K562 (cell line): ENCODE measurements around the gene CCDC152. TPM values are rescaled to one million over a fixed set of nuclear protein-coding genes. Genes with fewer than 3 reads are reported as not detected.

Experiments
- ATAC-seq: fragments of 200-7000 bp; cut with Tn5 transposase; 3 replicates; pipeline ENCODE4 v1.9.1; 2020; ENCODE audit warnings: moderate library complexity
- BruUV-seq: library from RNA; stranded (reverse); fragments of 400-500 nt; replicated peaks from 2 replicates; lab custom pipeline; 2021; lab: Mats Ljungman, UMichigan
- CTCF ChIA-PET: fragments of 300-600 bp; formaldehyde crosslinking; extraction: SDS; loops from one replicate; lab custom pipeline; 2021; ENCODE audit warnings: low intra/inter-chr PET ratio; lab: Yijun Ruan, JAX
- POLR2A ChIA-PET: fragments of 300-600, 350-650 bp; sonication (Branson Sonifier 250); formaldehyde crosslinking; extraction: SDS; loops from one replicate; lab custom pipeline; 2021; ENCODE audit warnings: antibody characterized with exemption, inconsistent platforms; lab: Yijun Ruan, JAX
- DNase-seq, 4 experiments: peaks; one replicate each; pipeline versions ENCODE4 v3.0.0 to v3.0.0-alpha.2; 2011 to 2018; ENCODE audit warnings: low spot score in 3 of 4, mixed read lengths in 3 of 4; ENCODE audit errors: extremely low read depth in 1 of 4
- FAIRE-seq: peaks from 2 replicates; lab custom pipeline; 2011; peaks lifted over from hg19 to GRCh38; lab: Jason Lieb, UNC
- H2AFZ ChIP-seq: 2 replicates; pipeline ENCODE4 v1.6.0; 2011; ENCODE audit warnings: low read depth, low read length, control low read depth, inconsistent platforms
- H3K27ac ChIP-seq: fragments of 200-600 bp; 3 replicates; pipeline ENCODE4 v1.8.0; 2011; ENCODE audit warnings: low read depth, mild to moderate bottlenecking, control low read depth, inconsistent platforms, low read length, moderate library complexity, mixed read lengths; ENCODE audit errors: extremely low read depth
- H3K27me3 ChIP-seq, 2 experiments: fragments of 300-600 bp in 1 of 2; 2 replicates in 1 of 2; 3 replicates in 1 of 2; pipeline versions ENCODE4 v1.6.0 to v1.8.0; 2011; ENCODE audit warnings: inconsistent platforms in 2 of 2, low read length in 2 of 2, mild to moderate bottlenecking in 1 of 2, mixed read lengths in 1 of 2, moderate library complexity in 1 of 2; ENCODE audit not compliant: control insufficient read depth in 2 of 2, insufficient read depth in 2 of 2
- H3K36me3 ChIP-seq: fragments of 300-600 bp; 3 replicates; pipeline ENCODE4 v1.8.0; 2011; ENCODE audit warnings: mild to moderate bottlenecking, low read length, inconsistent platforms; ENCODE audit not compliant: control insufficient read depth, insufficient read depth
- H3K4me1 ChIP-seq, 2 experiments: fragments of 200-600 bp in 1 of 2; replicated peaks in 1 of 2; 2 replicates in 1 of 2; 3 replicates in 1 of 2; pipeline versions ENCODE4 v1.5.1 to v1.8.0; 2011; ENCODE audit warnings: inconsistent platforms in 2 of 2, low read length in 2 of 2, mild to moderate bottlenecking in 1 of 2, mixed read lengths in 1 of 2, moderate library complexity in 1 of 2; ENCODE audit not compliant: control insufficient read depth in 2 of 2, insufficient read depth in 2 of 2
- H3K4me2 ChIP-seq: 2 replicates; pipeline ENCODE4 v1.6.1; 2011; ENCODE audit warnings: low read length, control low read depth, inconsistent platforms, mixed read lengths; ENCODE audit not compliant: insufficient read depth
- H3K4me3 ChIP-seq: fragments of 200-600 bp; sonication (generic), shearing (Covaris generic); 2 replicates; pipeline ENCODE4 v1.5.1; 2016; ENCODE audit warnings: control low read depth, inconsistent platforms
- H3K79me2 ChIP-seq: fragments of 200-600 bp; 3 replicates; pipeline ENCODE4 v1.8.0; 2011; ENCODE audit warnings: low read length, inconsistent platforms; ENCODE audit not compliant: control insufficient read depth, insufficient read depth
- H3K9ac ChIP-seq, 2 experiments: 2 replicates each; pipeline versions ENCODE4 v1.6.0 to v1.6.1; 2011; ENCODE audit warnings: low read depth in 2 of 2, low read length in 2 of 2, control low read depth in 1 of 2, inconsistent platforms in 1 of 2, mild to moderate bottlenecking in 1 of 2, mixed read lengths in 1 of 2; ENCODE audit not compliant: insufficient read depth in 1 of 2
- H3K9me1 ChIP-seq: one replicate; pipeline ENCODE4 v1.6.0; 2011; ENCODE audit warnings: inconsistent platforms, mild to moderate bottlenecking, low read length, moderate library complexity; ENCODE audit not compliant: control insufficient read depth, insufficient read depth
- H3K9me3 ChIP-seq: replicated peaks from 2 replicates; pipeline ENCODE4 v1.5.1; 2011; ENCODE audit warnings: low read depth, low read length, inconsistent platforms; ENCODE audit not compliant: control insufficient read depth, insufficient read depth
- H4K20me1 ChIP-seq: replicated peaks from 2 replicates; pipeline ENCODE4 v1.6.1; 2011; ENCODE audit warnings: low read length, inconsistent platforms, mixed read lengths; ENCODE audit not compliant: control insufficient read depth, insufficient read depth
- RERE ChIP-seq: sonication (generic); formaldehyde crosslinking; IDR thresholded peaks from 2 replicates; pipeline ENCODE4 v1.8.0; 2023; ENCODE audit warnings: missing genetic modification reagents, mild to moderate bottlenecking, borderline replicate concordance
- ZKSCAN8 ChIP-seq: fragments of 200-800 bp; sonication (Bioruptor generic); IDR thresholded peaks from 2 replicates; pipeline ENCODE4 v1.6.1; 2016; ENCODE audit warnings: missing genetic modification characterization, missing compliant biosample characterization
- ZNF143 ChIP-seq: sonication (generic); formaldehyde crosslinking; IDR thresholded peaks from 2 replicates; pipeline ENCODE4 v1.9.0; 2022; ENCODE audit warnings: mild to moderate bottlenecking, missing genetic modification reagents
- ZSCAN32 ChIP-seq: fragments of 450-650 bp; formaldehyde crosslinking; IDR thresholded peaks from 2 replicates; pipeline ENCODE4 v1.4.0; 2020; ENCODE audit warnings: mild to moderate bottlenecking, moderate library complexity
- WGBS: fragments of 100-300 bp; shearing (Covaris generic); methylation state at CpG from one replicate; pipeline ENCODE4 v1.1.6; 2016; ENCODE audit warnings: low coverage, mixed read lengths; ENCODE audit not compliant: insufficient coverage; ENCODE audit errors: missing lambda C conversion rate; 5-methylcytosine and 5-hydroxymethylcytosine counted together
- in situ Hi-C: fragments of 300-500 bp; cut with MboI; formaldehyde crosslinking; loops from 4 replicates; pipeline ENCODE4 v1.15.0; 2018; ENCODE audit warnings: inconsistent platforms, mixed read lengths
- intact Hi-C: fragments of 100-400 bp; cut with micrococcal nuclease; formaldehyde crosslinking; loops from 2 replicates; pipeline ENCODE4 v1.14.2; 2022
- polyA plus RNA-seq, 8 experiments: library from polyadenylated mRNA; depleted of rRNA in 4 of 8; stranded (reverse) in 5 of 8; unstranded in 3 of 8; fragments of >200 nt; fragmentation: Nextera tagmentation in 2 of 8; fragmentation: Illumina TruSeq in 1 of 8; extraction: Ambion mirVana in 2 of 8; extraction: Trizol in 1 of 8; gene quantifications; 2 replicates each; pipeline versions ENCODE4 v1.2.1 to v1.2.3, GENCODE V29; 2011 to 2014; ENCODE audit warnings: inconsistent platforms in 1 of 8, missing spikeins in 1 of 8
- total RNA-seq, 7 experiments: library from RNA; depleted of rRNA in 6 of 7; stranded (reverse); fragments of >200 nt in 6 of 7; fragmentation: Illumina TruSeq in 2 of 7; extraction: Trizol in 2 of 7; gene quantifications; 2 replicates each; pipeline versions ENCODE4 v1.2.1 to v1.2.3, GENCODE V29; 2011 to 2021; ENCODE audit warnings: low replicate concordance in 1 of 7

CCDC152 gene
- total and polyA plus RNA-seq, 9 of the 15 experiments (the other 6 are each of a cell fraction or from before 2014, with no cell fraction given), result 2.5 to 11.6 (median 5.1) TPM

GRCh38 chr5:42745856-42746255 lies 10.8 kb upstream of the CCDC152 start:
- no peak for DNase-seq
- no peaks in the 10 kb centered on the region for H3K9me3 ChIP-seq
- H2AFZ ChIP-seq, result no peak overlapping the region
- no peak overlapping the region for H3K9ac ChIP-seq
- intact Hi-C loops, result loop anchor here (2.0 kb wide), 1 partner anchor 143 kb away; no protein-coding TSS in a partner anchor
- 34% methylated on average over 3 of the region's 3 CpGs for WGBS
- ChIA-PET CTCF (no interaction called here), POLR2A (interaction anchor here (2.3 kb wide), 1 partner anchor 12 kb away, joined by 7 read pairs; no protein-coding TSS in a partner anchor)
- in situ Hi-C loops, result no loop called here
- BruUV-seq, result no TSS peak
- no peak for FAIRE-seq
- no peaks in the 10 kb centered on the region for H4K20me1 ChIP-seq
- H3K27ac ChIP-seq, result no peak overlapping the region
- no peaks in the 10 kb centered on the region for H3K79me2 ChIP-seq
- ATAC-seq, result no peak
- no peak for TF ChIP-seq ZNF143 (CRISPR knock-in tag)
- no peak for TF ChIP-seq RERE (CRISPR knock-in tag)
- no peak for TF ChIP-seq ZSCAN32
- no peak for TF ChIP-seq ZKSCAN8
- H3K9me1 ChIP-seq, result no peaks in the 10 kb centered on the region
- no peaks in the 10 kb centered on the region for H3K36me3 ChIP-seq
- H3K4me1 ChIP-seq, result no peaks in the 10 kb centered on the region
- H3K27me3 ChIP-seq, result no peaks in the 10 kb centered on the region
- no peak overlapping the region for H3K4me3 ChIP-seq
- H3K4me2 ChIP-seq, result no peak overlapping the region
